Mesenchymal stem cell (in vitro differentiated cells and primary cell): Measurements from ENCODE around the gene TSPO2.

Source experiments
- DNase-seq: peaks from one replicate; pipeline ENCODE4 v3.0.0-alpha.2; 2013
- H2AFZ ChIP-seq: one replicate; pipeline ENCODE4 v1.6.1; 2013; ENCODE audit warnings: low read depth, mild to moderate bottlenecking, control low read depth, inconsistent platforms, low read length, moderate library complexity
- H2AK5ac ChIP-seq: 2 replicates; pipeline ENCODE4 v1.6.1; 2013; ENCODE audit warnings: low read length, moderate library complexity, mild to moderate bottlenecking, inconsistent platforms; ENCODE audit not compliant: severe bottlenecking
- H2BK120ac ChIP-seq: one replicate; pipeline ENCODE4 v1.6.1; 2013; ENCODE audit warnings: low read depth, mild to moderate bottlenecking, inconsistent platforms, low read length, moderate library complexity
- H2BK12ac ChIP-seq, 2 experiments: one replicate each; pipeline ENCODE4 v1.6.1; 2013; ENCODE audit warnings: inconsistent platforms in 2 of 2, low read length in 2 of 2, mild to moderate bottlenecking in 2 of 2, moderate library complexity in 2 of 2, control low read depth in 1 of 2
- H2BK15ac ChIP-seq: one replicate; pipeline ENCODE4 v1.6.1; 2013; ENCODE audit warnings: mild to moderate bottlenecking, low read depth, inconsistent platforms; ENCODE audit not compliant: poor library complexity, severe bottlenecking
- H2BK5ac ChIP-seq: 2 replicates; pipeline ENCODE4 v1.6.1; 2013; ENCODE audit warnings: low read depth, mild to moderate bottlenecking, low read length, control low read depth, inconsistent platforms; ENCODE audit not compliant: poor library complexity, severe bottlenecking
- H3K14ac ChIP-seq, 2 experiments: one replicate each; pipeline ENCODE4 v1.6.1; 2013; ENCODE audit warnings: inconsistent platforms in 2 of 2, low read length in 2 of 2, control low read depth in 1 of 2, mild to moderate bottlenecking in 1 of 2, moderate library complexity in 1 of 2
- H3K18ac ChIP-seq, 2 experiments: one replicate each; pipeline ENCODE4 v1.6.1; 2013; ENCODE audit warnings: inconsistent platforms in 2 of 2, low read length in 2 of 2, control low read depth in 1 of 2, low read depth in 1 of 2, mild to moderate bottlenecking in 1 of 2
- H3K23ac ChIP-seq, 2 experiments: one replicate each; pipeline ENCODE4 v1.6.1; 2013; ENCODE audit warnings: inconsistent platforms in 2 of 2, low read length in 2 of 2, mild to moderate bottlenecking in 2 of 2, moderate library complexity in 2 of 2, control low read depth in 1 of 2
- H3K27ac ChIP-seq: 2 replicates; pipeline ENCODE4 v1.5.1; 2013; ENCODE audit warnings: mild to moderate bottlenecking, moderate library complexity, low read length, control low read depth, inconsistent platforms; ENCODE audit not compliant: poor library complexity, severe bottlenecking
- H3K27me3 ChIP-seq, 2 experiments: 2 replicates each; pipeline versions ENCODE4 v1.6.1 to v1.7.0; 2013; ENCODE audit warnings: low read length in 2 of 2, mild to moderate bottlenecking in 2 of 2, moderate library complexity in 2 of 2, control low read depth in 1 of 2, inconsistent platforms in 1 of 2; ENCODE audit not compliant: control insufficient read depth in 1 of 2, insufficient read depth in 1 of 2
- H3K36me3 ChIP-seq, 2 experiments: 2 replicates each; pipeline versions ENCODE4 v1.6.1 to v1.7.0; 2013; ENCODE audit warnings: low read length in 2 of 2, control low read depth in 1 of 2, inconsistent platforms in 1 of 2, low read depth in 1 of 2, mild to moderate bottlenecking in 1 of 2; ENCODE audit not compliant: insufficient read depth in 2 of 2, control insufficient read depth in 1 of 2
- H3K4ac ChIP-seq, 2 experiments: one replicate each; pipeline ENCODE4 v1.6.1; 2013; ENCODE audit warnings: inconsistent platforms in 2 of 2, low read length in 2 of 2, mild to moderate bottlenecking in 2 of 2, moderate library complexity in 2 of 2, control low read depth in 1 of 2, low read depth in 1 of 2
- H3K4me1 ChIP-seq: 2 replicates; pipeline ENCODE4 v1.6.1; 2013; ENCODE audit warnings: low read depth, low read length, control low read depth; ENCODE audit not compliant: control insufficient read depth, insufficient read depth
- H3K4me2 ChIP-seq: 2 replicates; pipeline ENCODE4 v1.6.1; 2013; ENCODE audit warnings: low read length, mild to moderate bottlenecking, inconsistent platforms; ENCODE audit not compliant: poor library complexity, severe bottlenecking
- H3K4me3 ChIP-seq, 2 experiments: 2 replicates each; pipeline versions ENCODE4 v1.5.1 to v1.7.0; 2013; ENCODE audit warnings: low read length in 2 of 2, mild to moderate bottlenecking in 2 of 2, control low read depth in 1 of 2, low read depth in 1 of 2; ENCODE audit not compliant: insufficient read depth in 1 of 2
- H3K79me1 ChIP-seq: replicated peaks from 2 replicates; pipeline ENCODE4 v1.6.1; 2013; ENCODE audit warnings: mild to moderate bottlenecking, control low read depth, low read length, inconsistent platforms; ENCODE audit not compliant: poor library complexity, severe bottlenecking
- H3K9ac ChIP-seq: 2 replicates; pipeline ENCODE4 v1.7.0; 2013; ENCODE audit warnings: mild to moderate bottlenecking, low read length, moderate library complexity
- H3K9me3 ChIP-seq: 2 replicates; pipeline ENCODE4 v1.7.0; 2013; ENCODE audit warnings: mild to moderate bottlenecking, low read length; ENCODE audit not compliant: control insufficient read depth
- H4K8ac ChIP-seq: one replicate; pipeline ENCODE4 v1.6.1; 2013; ENCODE audit warnings: inconsistent platforms, mild to moderate bottlenecking, low read length, moderate library complexity
- H4K91ac ChIP-seq: one replicate; pipeline ENCODE4 v1.6.1; 2013; ENCODE audit warnings: mild to moderate bottlenecking, low read length, inconsistent platforms
- WGBS: methylation state at CpG from one replicate; pipeline ENCODE4 v1.1.7; 2013; ENCODE audit warnings: mixed read lengths; 5-methylcytosine and 5-hydroxymethylcytosine counted together

The TSPO2 gene

DNA sequence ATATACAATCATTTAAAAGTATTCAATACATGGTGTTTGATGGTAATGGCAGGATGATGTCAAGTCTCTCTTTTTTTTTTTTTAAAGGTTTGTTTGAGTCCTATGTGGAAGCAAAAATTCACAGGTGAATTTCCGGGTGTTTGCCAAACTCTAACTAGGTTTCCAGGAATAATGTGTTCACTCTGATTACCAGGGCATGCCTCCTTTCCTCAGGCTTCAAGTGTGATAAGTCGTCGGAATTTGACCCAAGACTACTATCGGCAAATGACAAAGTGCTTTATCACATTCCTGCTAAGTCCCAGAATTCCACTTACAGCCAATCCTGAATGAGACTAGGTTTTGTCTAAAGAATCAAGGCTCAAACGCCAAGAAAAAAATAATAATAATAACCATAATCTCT, 22.6 kb downstream of the TSPO2 start:
- no peak overlapping the region for H3K18ac ChIP-seq
- no peak overlapping the region for H2BK12ac ChIP-seq
- no peak overlapping the region for H2BK120ac ChIP-seq
- H3K36me3 ChIP-seq, result peaks cover 5 to 53% of the 10 kb centered on the region in 2 experiments
- no peak overlapping the region for H3K27ac ChIP-seq
- H3K4me3 ChIP-seq, result no peak overlapping the region
- no peaks in the 10 kb centered on the region for H3K9me3 ChIP-seq
- no peak overlapping the region for H3K4me2 ChIP-seq
- no peak overlapping the region for H3K14ac ChIP-seq
- H3K27me3 ChIP-seq, result no peaks in the 10 kb centered on the region
- peaks cover 13% of the 10 kb centered on the region for H3K79me1 ChIP-seq
- no peak for DNase-seq
- no peak overlapping the region for H3K4ac ChIP-seq
- H3K4me1 ChIP-seq, result peaks cover 2% of the 10 kb centered on the region
- no peak overlapping the region for H4K8ac ChIP-seq
- H2AFZ ChIP-seq, result no peak overlapping the region
- no peak overlapping the region for H2BK15ac ChIP-seq
- H2AK5ac ChIP-seq, result no peak overlapping the region
- H2BK5ac ChIP-seq, result no peak overlapping the region
- H3K9ac ChIP-seq, result no peak overlapping the region
- WGBS, result 96% methylated on average over 4 of the region's 5 CpGs
- no peak overlapping the region for H4K91ac ChIP-seq
- no peak overlapping the region for H3K23ac ChIP-seq

DNA sequence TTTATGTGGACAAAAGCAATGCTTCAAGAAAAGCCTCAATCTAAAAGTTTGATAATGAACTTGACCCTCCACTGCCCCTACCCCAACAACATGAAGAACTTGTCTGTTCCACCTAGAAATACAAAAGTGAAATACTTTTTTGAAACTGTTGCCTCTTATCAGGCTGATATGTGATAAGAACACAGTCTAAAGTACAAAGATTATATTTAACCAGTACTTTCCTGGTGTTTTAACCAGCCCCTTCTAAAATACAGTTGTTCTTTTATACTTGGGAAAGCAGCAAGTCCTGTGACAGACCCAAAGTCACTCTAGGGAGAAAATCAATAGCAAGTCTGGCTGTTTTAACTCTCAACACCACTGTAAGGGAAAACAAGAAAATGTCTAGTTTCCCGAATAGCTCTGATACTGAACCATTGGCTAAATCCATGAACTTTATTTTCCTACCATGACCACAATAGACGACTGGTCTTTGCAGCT, 23.3 kb downstream of the TSPO2 start:
- no peak overlapping the region for H3K18ac ChIP-seq
- DNase-seq, result no peak
- peak overlapping the region; percentile 15 for H3K9ac ChIP-seq
- no peak overlapping the region for H2AFZ ChIP-seq
- peaks cover 2% of the 10 kb centered on the region for H3K4me1 ChIP-seq
- H3K23ac ChIP-seq, result no peak overlapping the region
- no peak overlapping the region for H4K91ac ChIP-seq
- H4K8ac ChIP-seq, result no peak overlapping the region
- no peak overlapping the region for H3K4me2 ChIP-seq
- H3K36me3 ChIP-seq, result peaks cover 5 to 59% of the 10 kb centered on the region in 2 experiments
- H3K4me3 ChIP-seq, result no peak overlapping the region
- no peak overlapping the region for H3K4ac ChIP-seq
- H2AK5ac ChIP-seq, result no peak overlapping the region
- no peak overlapping the region for H2BK5ac ChIP-seq
- H2BK15ac ChIP-seq, result no peak overlapping the region
- H3K14ac ChIP-seq, result no peak overlapping the region
- H3K9me3 ChIP-seq, result no peaks in the 10 kb centered on the region
- H3K27ac ChIP-seq, result no peak overlapping the region
- peaks cover 13% of the 10 kb centered on the region for H3K79me1 ChIP-seq
- H2BK12ac ChIP-seq, result no peak overlapping the region
- WGBS, result 95% methylated on average over 2 of the region's 2 CpGs
- H2BK120ac ChIP-seq, result no peak overlapping the region
- no peaks in the 10 kb centered on the region for H3K27me3 ChIP-seq

DNA sequence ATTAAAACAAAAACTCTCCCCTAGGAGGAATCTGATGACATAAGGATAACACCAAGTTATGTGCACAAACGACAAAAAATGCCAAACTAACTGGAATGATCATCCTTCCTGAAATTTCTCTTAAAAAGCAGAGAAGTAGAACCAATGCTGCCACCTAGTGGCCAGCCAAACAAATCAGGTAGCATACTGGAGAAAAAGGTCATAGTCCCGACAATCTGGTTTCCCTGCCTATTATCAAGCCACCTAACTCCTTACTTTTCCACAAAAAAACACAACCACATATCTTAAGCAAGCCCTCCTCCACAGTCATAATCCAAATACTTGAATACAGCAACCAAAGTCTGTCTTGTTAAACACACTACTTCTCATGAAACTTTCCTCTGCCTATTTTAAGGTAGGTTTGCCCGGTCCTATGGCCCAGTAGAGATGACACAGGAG, 24.6 kb downstream of the TSPO2 start:
- H3K23ac ChIP-seq, result no peak overlapping the region
- 41% methylated on average over 3 of the region's 3 CpGs for WGBS
- DNase-seq, result peak; percentile 77
- H3K4ac ChIP-seq, result no peak overlapping the region
- H3K14ac ChIP-seq, result no peak overlapping the region
- H3K4me1 ChIP-seq, result no peaks in the 10 kb centered on the region
- peaks cover 0 to 60% of the 10 kb centered on the region in 2 experiments for H3K36me3 ChIP-seq
- H2BK5ac ChIP-seq, result no peak overlapping the region
- no peak overlapping the region for H2BK120ac ChIP-seq
- H3K18ac ChIP-seq, result no peak overlapping the region
- H3K4me2 ChIP-seq, result no peak overlapping the region
- H2BK12ac ChIP-seq, result no peak overlapping the region
- H3K9ac ChIP-seq, result no peak overlapping the region
- no peak overlapping the region for H2AK5ac ChIP-seq
- H4K8ac ChIP-seq, result no peak overlapping the region
- no peaks in the 10 kb centered on the region for H3K27me3 ChIP-seq
- no peaks in the 10 kb centered on the region for H3K9me3 ChIP-seq
- no peak overlapping the region for H4K91ac ChIP-seq
- no peak overlapping the region for H2AFZ ChIP-seq
- no peak overlapping the region for H2BK15ac ChIP-seq
- H3K27ac ChIP-seq, result no peak overlapping the region
- H3K79me1 ChIP-seq, result peaks cover 14% of the 10 kb centered on the region
- H3K4me3 ChIP-seq, result no peak overlapping the region

DNA sequence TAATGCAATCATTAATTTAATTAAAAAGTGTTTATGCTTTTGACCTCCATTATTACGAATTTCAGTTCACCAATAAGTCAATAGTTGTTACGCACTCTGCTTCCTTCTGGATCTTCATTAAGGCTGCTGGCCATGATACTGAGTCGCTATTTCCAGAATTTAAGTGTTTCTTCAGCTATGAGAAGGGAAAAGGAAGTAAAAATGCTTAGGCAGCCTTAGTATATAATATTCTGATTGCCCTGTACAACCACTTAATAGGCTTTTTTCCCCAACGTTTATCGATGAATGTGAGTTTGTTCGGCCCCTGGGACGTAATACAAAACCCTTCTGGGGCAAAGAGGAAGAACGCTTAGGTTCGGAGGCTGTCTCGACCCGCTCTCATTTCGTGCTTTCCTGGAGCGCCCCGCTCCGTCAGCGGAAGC, 29.2 kb downstream of the TSPO2 start:
- Histone ChIP-seq H3K14ac (no peak overlapping the region), H2BK120ac (no peak overlapping the region), H3K9ac (peak overlapping the region; percentile 96), H3K23ac (no peak overlapping the region), H2BK5ac (no peak overlapping the region), H3K9me3 (no peaks in the 10 kb centered on the region), H4K8ac (no peak overlapping the region), H3K18ac (no peak overlapping the region), H3K27me3 (no peaks in the 10 kb centered on the region), H2BK15ac (no peak overlapping the region), H3K4me2 (peak overlapping the region; percentile 69), H3K4me1 (no peaks in the 10 kb centered on the region), H3K27ac (peak overlapping the region; percentile 96), H3K36me3 (peaks cover 0 to 36% of the 10 kb centered on the region in 2 experiments), H2AFZ (no peak overlapping the region), H4K91ac (no peak overlapping the region), H3K4ac (no peak overlapping the region), H3K79me1 (peaks cover 8% of the 10 kb centered on the region), H2BK12ac (no peak overlapping the region), H2AK5ac (no peak overlapping the region), H3K4me3 (peak overlapping the region; percentile 66 to 88)
- no peak for DNase-seq
- 2% methylated on average over 15 of the region's 16 CpGs for WGBS
